Pons (tissue), 1 donor: ENCODE results near the gene SUPT6H.

Experiments
- DNase-seq: peaks from one replicate; pipeline ENCODE4 v3.0.0-alpha.2; 2016; ENCODE audit warnings: low spot score

Gene SUPT6H

GRCh38 chr17:28750178-28751047 lies 88.4 kb downstream of the SUPT6H start:
- DNase-seq: peak; percentile 92

GRCh38 chr17:28751600-28752366 lies 89.8 kb downstream of the SUPT6H start:
- no peak for DNase-seq
